Measurements from ENCODE around the gene SLC25A45. TPM values are rescaled to one million over a fixed set of nuclear protein-coding genes. Genes with fewer than 3 reads are reported as not detected.

Gene SLC25A45
- total RNA-seq, 2 experiments from 2014 or later: 12.8 to 14.4 TPM

DNA sequence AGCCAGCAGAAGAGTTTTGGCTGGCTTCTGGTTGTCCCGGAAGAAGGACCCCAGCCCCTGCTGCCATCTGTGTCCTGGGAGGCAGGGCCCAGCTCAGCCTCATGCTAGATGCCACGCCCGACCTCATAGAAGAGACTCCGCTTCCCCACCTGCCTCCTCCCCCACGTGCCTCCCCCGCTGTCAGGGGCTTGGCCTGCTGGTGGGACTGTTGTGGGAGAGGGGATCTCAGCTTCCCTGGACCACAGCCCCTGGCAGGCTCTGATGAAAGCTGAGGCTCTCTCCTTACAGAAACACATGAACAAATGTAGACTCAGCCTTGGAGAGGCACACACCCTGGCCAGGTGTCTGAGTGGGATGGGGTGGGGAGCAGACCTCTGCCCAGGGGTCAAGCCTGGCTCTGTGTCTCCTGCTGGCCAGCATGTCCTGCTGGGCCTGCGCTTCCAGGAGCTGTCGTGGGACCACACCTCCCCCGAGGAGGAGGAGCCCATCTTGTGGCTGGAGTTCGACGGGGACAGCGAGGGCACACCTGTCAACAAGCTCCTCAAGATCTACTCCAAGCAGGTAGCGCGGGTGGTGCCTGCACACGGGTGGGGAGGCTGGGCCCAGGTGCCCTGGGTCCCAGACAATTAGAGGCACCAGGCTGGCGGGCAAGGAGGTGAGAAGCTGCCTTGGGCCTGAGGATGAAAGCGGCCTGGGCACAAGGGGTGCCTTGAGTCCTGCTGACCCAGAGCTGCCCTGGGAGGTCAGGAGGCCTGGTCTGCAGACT is 18.0 kb upstream of the SLC25A45 start:
- DNase-seq (no peak), ATAC-seq (no peak)
- Mint-ChIP-seq H3K36me3 (ENCODE audit: low read depth) (peaks cover 25% of the 10 kb centered on the region), H3K27ac (no peak overlapping the region), H3K27me3 (no peaks in the 10 kb centered on the region), H3K4me1 (ENCODE audit: low read depth) (peaks cover 6% of the 10 kb centered on the region), H3K4me3 (no peak overlapping the region), H3K9me3 (no peaks in the 10 kb centered on the region)
- intact Hi-C loops (cut with micrococcal nuclease): no loop called here
- no peak for TF ChIP-seq CTCF (IDR thresholded peaks at IDR 0.05)
- ChIA-PET CTCF (interaction anchor here (0.7 to 1.3 kb wide), 3 partner anchors 12 to 140 kb away, joined by 3 read pairs; no protein-coding TSS in a partner anchor), POLR2A (interaction anchor here (0.8 to 1.9 kb wide), 5 partner anchors 15 to 135 kb away, joined by 3 to 6 read pairs (median 4); partner anchors contain the start of gene MALAT1)

DNA sequence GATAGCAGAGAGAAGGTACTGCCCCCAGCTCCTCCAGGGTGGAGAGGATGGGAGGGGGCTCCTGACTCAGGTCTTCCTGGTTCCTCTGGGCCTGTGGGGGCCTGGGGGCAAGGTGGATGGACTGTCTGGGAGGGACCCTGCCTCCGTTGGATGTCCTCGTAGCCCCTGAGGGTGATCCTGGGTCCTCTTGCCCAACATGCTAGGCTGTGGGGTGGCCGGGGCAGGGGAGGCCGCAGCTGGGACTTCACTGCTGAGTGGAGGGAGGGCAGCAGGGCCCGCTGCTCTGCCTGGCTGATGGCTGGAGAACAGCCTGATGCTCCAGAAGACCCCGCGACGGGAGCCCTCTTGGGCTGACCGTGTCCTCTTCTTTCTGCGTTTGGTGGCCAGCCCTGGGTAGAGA is 17.4 kb upstream of the SLC25A45 start:
- CTCF ChIA-PET: interaction anchor here (1.2 kb wide), 1 partner anchor 141 kb away, joined by 3 read pairs; no protein-coding TSS in a partner anchor
- H3K27ac Mint-ChIP-seq: no peak overlapping the region
- POLR2A ChIA-PET: interaction anchor here (0.8 to 1.9 kb wide), 5 partner anchors 17 to 135 kb away, joined by 3 to 6 read pairs (median 4); partner anchors contain the start of gene MALAT1
- TF ChIP-seq CTCF (IDR thresholded peaks at IDR 0.05): no peak
- H3K9me3 Mint-ChIP-seq: no peaks in the 10 kb centered on the region
- peaks cover 20% of the 10 kb centered on the region for H3K36me3 Mint-ChIP-seq (ENCODE audit: low read depth)
- intact Hi-C loops (cut with micrococcal nuclease): no loop called here
- DNase-seq (no peak), ATAC-seq (no peak)
- no peaks in the 10 kb centered on the region for H3K27me3 Mint-ChIP-seq
- no peak overlapping the region for H3K4me3 Mint-ChIP-seq
- peaks cover 6% of the 10 kb centered on the region for H3K4me1 Mint-ChIP-seq (ENCODE audit: low read depth)

GRCh38 chr11:65399249-65399648 is 16.8 kb upstream of the SLC25A45 start:
- intact Hi-C loops (cut with micrococcal nuclease): no loop called here
- TF ChIP-seq CTCF (IDR thresholded peaks at IDR 0.05): no peak
- H3K36me3 Mint-ChIP-seq (ENCODE audit: low read depth): peaks cover 16% of the 10 kb centered on the region
- DNase-seq (no peak), ATAC-seq (no peak)
- no peaks in the 10 kb centered on the region for H3K9me3 Mint-ChIP-seq
- no peaks in the 10 kb centered on the region for H3K27me3 Mint-ChIP-seq
- ChIA-PET CTCF (no interaction called here), POLR2A (interaction anchor here (0.9 to 1.9 kb wide), 4 partner anchors 26 to 101 kb away, joined by 3 to 6 read pairs (median 4); partner anchors contain the start of gene MALAT1)
- H3K27ac Mint-ChIP-seq: no peak overlapping the region
- H3K4me1 Mint-ChIP-seq (ENCODE audit: low read depth): peaks cover 6% of the 10 kb centered on the region
- no peak overlapping the region for H3K4me3 Mint-ChIP-seq

DNA sequence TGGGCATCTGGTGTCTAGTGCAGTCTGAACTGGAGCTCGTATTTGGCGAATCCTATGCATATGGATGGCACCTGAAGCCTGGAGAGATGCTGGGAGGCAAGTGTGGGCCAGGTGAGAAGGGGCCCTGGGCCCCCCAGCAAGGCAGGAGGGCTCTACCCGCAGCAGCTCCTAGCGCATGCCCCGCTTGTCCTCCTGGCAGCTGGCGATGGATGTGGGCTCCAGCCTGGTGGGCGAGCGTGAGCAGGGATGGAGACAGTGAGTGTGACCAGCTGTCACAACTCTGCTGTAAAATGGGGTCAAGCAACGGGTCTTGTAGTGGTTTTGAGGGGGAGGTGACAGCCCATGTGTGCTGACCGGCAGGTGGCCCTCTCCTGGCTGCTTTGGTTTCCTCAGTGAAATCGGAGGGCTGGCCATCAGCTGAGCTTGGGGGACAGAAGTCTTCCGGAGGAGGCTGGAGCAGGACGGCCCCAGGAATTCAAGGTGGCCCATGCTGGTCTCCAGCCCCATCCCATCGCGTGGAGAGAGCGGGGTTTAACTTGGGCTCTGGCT is 16.0 kb upstream of the SLC25A45 start:
- DNase-seq (no peak), ATAC-seq (no peak)
- TF ChIP-seq CTCF (IDR thresholded peaks at IDR 0.05): no peak
- CTCF ChIA-PET: no interaction called here
- Mint-ChIP-seq H3K4me3 (no peak overlapping the region), H3K4me1 (ENCODE audit: low read depth) (peaks cover 4% of the 10 kb centered on the region), H3K36me3 (ENCODE audit: low read depth) (peaks cover 16% of the 10 kb centered on the region), H3K27ac (no peak overlapping the region), H3K27me3 (no peaks in the 10 kb centered on the region), H3K9me3 (no peaks in the 10 kb centered on the region)
- POLR2A ChIA-PET: interaction anchor here (0.8 to 1.5 kb wide), 6 partner anchors 8 to 27 kb away, joined by 3 to 5 read pairs (median 3); no protein-coding TSS in a partner anchor
- intact Hi-C loops (cut with micrococcal nuclease): no loop called here
